WTC11 (cell line): Measurements from ENCODE around the gene RALBP1.

Experiments used
- CTCF ChIP-seq: fragments of 200-600 bp; IDR thresholded peaks from 2 replicates; pipeline ENCODE4 v1.8.0; 2022; ENCODE audit warnings: antibody characterized with exemption
- KAT7 ChIP-seq: sonication (generic); formaldehyde crosslinking; IDR thresholded peaks from 2 replicates; pipeline ENCODE4 v1.8.1; 2023; ENCODE audit warnings: missing genetic modification reagents, mild to moderate bottlenecking, borderline replicate concordance
- MXD4 ChIP-seq: fragments of 250-450 bp; sonication (Bioruptor Pico); IDR thresholded peaks from 2 replicates; pipeline ENCODE4 v1.8.0; 2021; ENCODE audit warnings: mild to moderate bottlenecking, moderate library complexity, borderline replicate concordance
- PRDM15 ChIP-seq: sonication (generic); formaldehyde crosslinking; IDR thresholded peaks from 2 replicates; pipeline ENCODE4 v1.8.0; 2022; ENCODE audit warnings: missing genetic modification reagents
- TP53 ChIP-seq: sonication (generic); formaldehyde crosslinking; IDR thresholded peaks from 2 replicates; pipeline ENCODE4 v1.8.1; 2023; ENCODE audit warnings: mild to moderate bottlenecking, missing genetic modification reagents

DNA sequence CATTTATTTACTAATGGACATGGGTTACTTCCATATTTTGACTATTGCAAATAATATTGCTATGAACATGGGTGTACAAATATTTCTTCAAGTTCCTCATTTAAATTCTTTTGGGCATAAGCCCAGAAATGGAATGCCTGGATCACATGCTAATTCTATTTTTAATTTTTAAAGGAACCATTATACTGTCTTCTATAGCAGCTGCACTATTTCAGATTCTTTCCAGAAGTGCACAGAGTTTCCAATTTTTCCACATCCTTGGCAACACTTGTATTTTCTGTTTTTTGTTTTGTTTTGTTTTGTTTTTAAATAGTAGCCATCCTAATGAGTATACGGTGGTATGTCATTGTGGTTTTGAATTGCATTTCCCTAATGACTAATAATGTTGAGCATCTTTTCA is 8.5 kb upstream of the RALBP1 start:
- TF ChIP-seq TP53 (CRISPR knock-in tag) (no peak), PRDM15 (CRISPR knock-in tag) (no peak), MXD4 (CRISPR knock-in tag) (no peak), CTCF (no peak), KAT7 (CRISPR knock-in tag) (no peak)
